ENCODE results near the gene HSD17B2. TPM values are rescaled to one million over a fixed set of nuclear protein-coding genes. Genes with fewer than 3 reads are reported as not detected.

Gene HSD17B2
- total and polyA plus RNA-seq, 2 experiments from 2014 or later = not detected

DNA sequence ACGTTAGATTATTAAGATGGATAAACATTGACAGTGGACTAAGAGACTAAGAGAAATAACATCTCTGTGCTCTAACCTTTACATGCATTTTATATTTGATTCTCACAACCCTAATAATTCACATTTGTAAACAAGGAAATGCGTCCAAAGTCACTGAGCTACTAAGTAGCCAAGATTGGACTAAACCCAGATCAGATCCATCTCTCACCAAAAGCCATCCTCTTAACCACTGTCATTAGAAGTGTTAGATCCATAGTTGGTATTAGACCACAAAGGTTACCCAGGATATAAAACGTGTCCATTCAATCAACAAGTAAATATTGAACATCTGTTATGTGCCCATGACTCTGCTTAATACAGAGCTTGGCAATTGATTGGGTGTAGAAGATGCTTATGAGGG lies 5.2 kb downstream of the HSD17B2 start:
- no peak for DNase-seq (ENCODE audit: low read depth in 1 of 2, low spot score in 1 of 2)
- H3K4me1 ChIP-seq (ENCODE audit: low read depth) = no peaks in the 10 kb centered on the region
- no peaks in the 10 kb centered on the region for H3K36me3 ChIP-seq
- no peaks in the 10 kb centered on the region for H3K9me3 ChIP-seq (ENCODE audit: low read depth)
- TF ChIP-seq, protein P1, sequence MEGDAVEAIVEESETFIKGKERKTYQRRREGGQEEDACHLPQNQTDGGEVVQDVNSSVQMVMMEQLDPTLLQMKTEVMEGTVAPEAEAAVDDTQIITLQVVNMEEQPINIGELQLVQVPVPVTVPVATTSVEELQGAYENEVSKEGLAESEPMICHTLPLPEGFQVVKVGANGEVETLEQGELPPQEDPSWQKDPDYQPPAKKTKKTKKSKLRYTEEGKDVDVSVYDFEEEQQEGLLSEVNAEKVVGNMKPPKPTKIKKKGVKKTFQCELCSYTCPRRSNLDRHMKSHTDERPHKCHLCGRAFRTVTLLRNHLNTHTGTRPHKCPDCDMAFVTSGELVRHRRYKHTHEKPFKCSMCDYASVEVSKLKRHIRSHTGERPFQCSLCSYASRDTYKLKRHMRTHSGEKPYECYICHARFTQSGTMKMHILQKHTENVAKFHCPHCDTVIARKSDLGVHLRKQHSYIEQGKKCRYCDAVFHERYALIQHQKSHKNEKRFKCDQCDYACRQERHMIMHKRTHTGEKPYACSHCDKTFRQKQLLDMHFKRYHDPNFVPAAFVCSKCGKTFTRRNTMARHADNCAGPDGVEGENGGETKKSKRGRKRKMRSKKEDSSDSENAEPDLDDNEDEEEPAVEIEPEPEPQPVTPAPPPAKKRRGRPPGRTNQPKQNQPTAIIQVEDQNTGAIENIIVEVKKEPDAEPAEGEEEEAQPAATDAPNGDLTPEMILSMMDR (IDR thresholded peaks at IDR 0.05; ENCODE audit: low read depth, low read length) = no peak
- no peak overlapping the region for H3K27ac ChIP-seq
- peaks cover 11% of the 10 kb centered on the region for H3K27me3 ChIP-seq
- no peak overlapping the region for H3K4me3 ChIP-seq

DNA sequence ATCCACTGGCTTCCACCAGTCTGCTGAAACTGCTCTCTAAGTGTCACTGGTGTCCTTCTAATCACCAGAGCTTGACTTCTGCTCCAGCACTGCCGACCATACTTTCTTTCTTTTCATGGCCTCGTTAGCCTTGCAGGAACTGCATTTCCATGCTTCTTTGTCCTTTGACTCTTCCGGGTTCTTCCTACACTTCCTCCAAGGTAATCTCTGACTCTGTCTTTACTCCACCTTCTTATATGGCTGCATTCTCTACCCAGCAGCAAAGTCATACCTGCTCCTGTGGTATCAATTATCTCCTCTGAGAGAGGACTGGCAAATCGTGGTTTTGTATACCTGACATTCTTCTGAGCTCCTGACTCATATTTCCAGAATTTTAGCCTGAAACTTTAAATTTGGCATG lies 6.5 kb downstream of the HSD17B2 start:
- DNase-seq (ENCODE audit: low read depth in 1 of 2, low spot score in 1 of 2) = no peak
- Histone ChIP-seq H3K4me1 (ENCODE audit: low read depth) (no peaks in the 10 kb centered on the region), H3K4me3 (no peak overlapping the region), H3K27me3 (peaks cover 6% of the 10 kb centered on the region), H3K36me3 (no peaks in the 10 kb centered on the region), H3K27ac (no peak overlapping the region), H3K9me3 (ENCODE audit: low read depth) (no peaks in the 10 kb centered on the region)
- TF ChIP-seq, protein P1 (IDR thresholded peaks at IDR 0.05; ENCODE audit: low read depth, low read length) = no peak

DNA sequence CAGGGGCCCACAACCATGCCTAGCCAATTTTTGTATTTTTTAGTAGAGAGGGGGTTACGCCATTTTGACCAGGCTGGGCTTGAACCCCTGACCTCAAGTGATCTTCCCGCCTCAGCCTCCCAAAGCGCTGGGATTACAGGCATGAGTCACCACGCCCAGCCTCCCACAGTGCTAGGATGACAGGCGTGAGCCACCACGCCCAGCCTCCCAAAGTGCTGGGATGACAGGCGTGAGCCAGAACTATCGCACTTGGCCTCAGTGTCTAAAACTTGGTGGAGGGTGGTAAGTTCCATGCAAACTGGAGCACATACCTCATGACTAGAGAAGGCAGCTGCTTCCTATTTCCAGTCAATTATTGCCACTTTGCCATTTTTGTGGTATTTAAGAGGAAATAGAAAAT lies 7.1 kb downstream of the HSD17B2 start:
- DNase-seq (ENCODE audit: low read depth in 1 of 2, low spot score in 1 of 2) = no peak
- Histone ChIP-seq H3K36me3 (no peaks in the 10 kb centered on the region), H3K9me3 (ENCODE audit: low read depth) (no peaks in the 10 kb centered on the region), H3K27me3 (peaks cover 6% of the 10 kb centered on the region), H3K4me3 (no peak overlapping the region), H3K4me1 (ENCODE audit: low read depth) (no peaks in the 10 kb centered on the region), H3K27ac (no peak overlapping the region)
- TF ChIP-seq, protein P1 (IDR thresholded peaks at IDR 0.05; ENCODE audit: low read depth, low read length) = no peak

DNA sequence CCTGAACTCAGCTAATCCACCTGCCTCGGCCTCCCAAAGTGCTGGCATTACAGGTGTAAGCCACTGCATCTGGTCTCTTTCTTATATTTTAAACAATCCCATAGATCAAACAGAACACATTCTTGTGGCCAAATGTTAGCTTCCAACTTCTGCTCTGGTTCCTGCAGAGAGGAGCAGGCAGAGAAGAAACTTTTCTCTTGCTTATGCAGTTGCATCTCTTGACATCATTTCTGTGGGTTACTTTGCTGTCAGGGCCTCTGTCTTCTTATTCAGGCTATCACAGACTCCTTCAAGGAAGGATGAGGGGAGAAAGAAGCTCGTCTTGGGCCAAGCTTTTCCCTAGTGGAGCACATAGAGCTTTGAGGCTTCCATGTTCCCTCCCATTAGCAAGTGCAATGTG lies 7.8 kb downstream of the HSD17B2 start:
- Histone ChIP-seq H3K27ac (no peak overlapping the region), H3K36me3 (no peaks in the 10 kb centered on the region), H3K27me3 (peaks cover 11% of the 10 kb centered on the region), H3K4me3 (no peak overlapping the region), H3K9me3 (ENCODE audit: low read depth) (no peaks in the 10 kb centered on the region), H3K4me1 (ENCODE audit: low read depth) (no peaks in the 10 kb centered on the region)
- DNase-seq (ENCODE audit: low read depth in 1 of 2, low spot score in 1 of 2) = no peak
- TF ChIP-seq, protein P1 (IDR thresholded peaks at IDR 0.05; ENCODE audit: low read depth, low read length) = no peak

DNA sequence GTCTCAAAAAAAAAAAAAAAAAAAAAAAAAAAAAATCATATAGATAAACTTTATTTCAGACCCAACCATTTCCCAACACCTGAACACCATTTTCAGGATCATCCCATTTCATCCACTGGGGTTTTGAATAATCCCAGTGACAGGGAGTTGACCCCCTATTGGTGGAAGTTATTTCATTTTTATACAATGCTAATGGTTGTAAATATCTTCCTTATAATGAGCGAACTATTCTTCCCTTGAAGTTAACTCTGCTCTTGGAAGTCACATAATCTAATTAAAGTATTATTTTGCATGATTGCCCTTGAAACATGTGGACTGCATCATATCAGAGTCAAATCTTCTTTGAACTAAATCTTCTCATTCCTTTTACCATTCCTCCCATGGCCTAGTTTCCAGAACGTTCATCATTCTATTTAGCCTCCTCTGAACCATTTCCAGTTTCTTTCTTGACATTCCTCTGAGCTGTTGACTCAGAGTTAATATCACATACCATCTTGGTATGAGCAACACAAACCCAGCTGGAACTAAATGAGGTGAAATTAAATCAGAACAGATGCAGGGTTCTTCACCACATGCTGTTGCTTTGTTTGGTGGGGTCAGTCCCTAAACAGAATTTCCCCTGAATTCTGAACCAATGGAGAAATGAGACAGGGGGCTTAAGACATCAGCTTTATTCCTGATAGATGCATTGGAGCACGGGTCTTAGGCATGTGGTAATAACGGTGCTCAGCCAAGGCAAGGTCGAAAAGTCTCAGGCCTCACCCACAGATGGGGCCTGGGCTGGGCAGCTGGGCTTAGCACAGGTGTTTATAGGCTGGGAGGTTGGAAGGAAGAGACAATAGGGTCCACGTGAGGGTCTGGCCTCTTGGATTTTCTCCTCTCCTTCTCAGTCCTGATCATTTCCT lies 8.9 kb downstream of the HSD17B2 start:
- Histone ChIP-seq H3K27ac (no peak overlapping the region), H3K4me3 (no peak overlapping the region), H3K9me3 (ENCODE audit: low read depth) (no peaks in the 10 kb centered on the region), H3K27me3 (peaks cover 11% of the 10 kb centered on the region), H3K36me3 (no peaks in the 10 kb centered on the region), H3K4me1 (ENCODE audit: low read depth) (no peaks in the 10 kb centered on the region)
- peak in 1 of 2 donors; percentile 16 for DNase-seq (ENCODE audit: low read depth in 1 of 2, low spot score in 1 of 2)
- TF ChIP-seq, protein P1 (IDR thresholded peaks at IDR 0.05; ENCODE audit: low read depth, low read length) = no peak

Measured in cardiac muscle cell (in vitro differentiated cells and primary cell).